Measurements from ENCODE around the gene TNFAIP6. TPM values are rescaled to one million over a fixed set of nuclear protein-coding genes. Genes with fewer than 3 reads are reported as not detected.

Gene TNFAIP6
- total RNA-seq, 1 experiment from 2014 or later, result 1.7 TPM

DNA sequence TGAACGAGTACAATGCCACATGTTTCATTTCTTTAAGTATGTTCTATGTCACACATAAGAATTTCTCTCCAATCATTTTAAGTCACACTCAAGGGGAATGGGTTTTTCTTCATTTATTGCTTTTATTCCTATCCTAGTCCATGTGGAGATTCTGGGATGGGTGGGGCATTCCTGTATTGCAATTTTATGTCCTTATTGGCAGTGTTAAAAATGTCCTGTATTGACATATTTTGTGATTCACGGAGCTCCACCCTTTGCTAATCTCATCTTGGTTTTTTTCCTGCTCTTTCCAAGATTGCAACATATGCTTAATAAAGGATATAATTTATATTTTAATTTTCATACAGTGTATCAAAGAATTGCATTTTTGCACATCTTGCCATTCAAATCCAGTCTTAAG lies 3.4 kb upstream of the TNFAIP6 start:
- CTCF ChIA-PET, result no interaction called here
- no peak overlapping the region for H3K27ac Mint-ChIP-seq (ENCODE audit: unreplicated experiment)
- no peaks in the 10 kb centered on the region for H3K36me3 Mint-ChIP-seq (ENCODE audit: insufficient read depth, unreplicated experiment)
- no peaks in the 10 kb centered on the region for H3K27me3 Mint-ChIP-seq (ENCODE audit: unreplicated experiment)
- peaks cover 23% of the 10 kb centered on the region for H3K4me1 Mint-ChIP-seq (ENCODE audit: low read depth, unreplicated experiment)
- no peak for TF ChIP-seq CTCF (IDR thresholded peaks at IDR 0.05; ENCODE audit: unreplicated experiment)
- no peak overlapping the region for H3K4me3 Mint-ChIP-seq (ENCODE audit: low read depth, unreplicated experiment)
- BruUV-seq (replicated peaks), result no TSS peak
- H3K9me3 Mint-ChIP-seq (ENCODE audit: low read depth, unreplicated experiment), result no peaks in the 10 kb centered on the region
- intact Hi-C loops (cut with micrococcal nuclease; ENCODE audit: unreplicated experiment), result no loop called here
- no peak for DNase-seq

- BruUV-seq (replicated peaks), result no TSS peak
- no peak for TF ChIP-seq CTCF (IDR thresholded peaks at IDR 0.05; ENCODE audit: unreplicated experiment)
- intact Hi-C loops (cut with micrococcal nuclease; ENCODE audit: unreplicated experiment), result no loop called here
- CTCF ChIA-PET, result no interaction called here
- no peaks in the 10 kb centered on the region for H3K27me3 Mint-ChIP-seq (ENCODE audit: unreplicated experiment)
- peaks cover 23% of the 10 kb centered on the region for H3K4me1 Mint-ChIP-seq (ENCODE audit: low read depth, unreplicated experiment)
- no peaks in the 10 kb centered on the region for H3K36me3 Mint-ChIP-seq (ENCODE audit: insufficient read depth, unreplicated experiment)
- DNase-seq, result no peak
- no peaks in the 10 kb centered on the region for H3K9me3 Mint-ChIP-seq (ENCODE audit: low read depth, unreplicated experiment)
- H3K4me3 Mint-ChIP-seq (ENCODE audit: low read depth, unreplicated experiment), result no peak overlapping the region
- no peak overlapping the region for H3K27ac Mint-ChIP-seq (ENCODE audit: unreplicated experiment)
Observed at GRCh38 chr2:151354807-151355206, 2.6 kb upstream of the TNFAIP6 start.

GRCh38 chr2:151358166-151358970 lies 976 bp downstream of the TNFAIP6 start:
- TF ChIP-seq CTCF (IDR thresholded peaks at IDR 0.05; ENCODE audit: unreplicated experiment), result no peak
- Mint-ChIP-seq H3K4me3 (ENCODE audit: low read depth, unreplicated experiment) (no peak overlapping the region), H3K4me1 (ENCODE audit: low read depth, unreplicated experiment) (peaks cover 29% of the 10 kb centered on the region), H3K27ac (ENCODE audit: unreplicated experiment) (no peak overlapping the region), H3K9me3 (ENCODE audit: low read depth, unreplicated experiment) (no peaks in the 10 kb centered on the region), H3K36me3 (ENCODE audit: insufficient read depth, unreplicated experiment) (no peaks in the 10 kb centered on the region), H3K27me3 (ENCODE audit: unreplicated experiment) (no peaks in the 10 kb centered on the region)
- intact Hi-C loops (cut with micrococcal nuclease; ENCODE audit: unreplicated experiment), result no loop called here
- no peak for DNase-seq
- TSS peak; percentile 71 for BruUV-seq (replicated peaks)
- CTCF ChIA-PET, result no interaction called here

GRCh38 chr2:151359768-151360461 lies 2.5 kb downstream of the TNFAIP6 start:
- CTCF ChIA-PET, result no interaction called here
- no peaks in the 10 kb centered on the region for H3K9me3 Mint-ChIP-seq (ENCODE audit: low read depth, unreplicated experiment)
- BruUV-seq (replicated peaks), result no TSS peak

More at GRCh38 chr2:151359768-151360461, 2.5 kb downstream of the TNFAIP6 start:
- intact Hi-C loops (cut with micrococcal nuclease; ENCODE audit: unreplicated experiment), result no loop called here
- DNase-seq, result no peak
- Mint-ChIP-seq H3K27ac (ENCODE audit: unreplicated experiment) (no peak overlapping the region), H3K4me3 (ENCODE audit: low read depth, unreplicated experiment) (no peak overlapping the region), H3K4me1 (ENCODE audit: low read depth, unreplicated experiment) (peaks cover 27% of the 10 kb centered on the region), H3K36me3 (ENCODE audit: insufficient read depth, unreplicated experiment) (no peaks in the 10 kb centered on the region), H3K27me3 (ENCODE audit: unreplicated experiment) (no peaks in the 10 kb centered on the region)
- no peak for TF ChIP-seq CTCF (IDR thresholded peaks at IDR 0.05; ENCODE audit: unreplicated experiment)

All from Calu3 (cell line).